ENCODE measurements around the gene ANXA1.
"Not testable (repeated sequence)": the region's sequence is repeated elsewhere in the genome, so short reads cannot be mapped to it uniquely, and the experiment has no call there.

Gene ANXA1

GRCh38 chr9:73168298-73168934, 16.8 kb downstream of the ANXA1 start:
- DNase-seq (ENCODE audit: low read depth) = no peak

GRCh38 chr9:73170185-73170957, 18.7 kb downstream of the ANXA1 start:
- no peak for DNase-seq (ENCODE audit: low read depth)

DNA sequence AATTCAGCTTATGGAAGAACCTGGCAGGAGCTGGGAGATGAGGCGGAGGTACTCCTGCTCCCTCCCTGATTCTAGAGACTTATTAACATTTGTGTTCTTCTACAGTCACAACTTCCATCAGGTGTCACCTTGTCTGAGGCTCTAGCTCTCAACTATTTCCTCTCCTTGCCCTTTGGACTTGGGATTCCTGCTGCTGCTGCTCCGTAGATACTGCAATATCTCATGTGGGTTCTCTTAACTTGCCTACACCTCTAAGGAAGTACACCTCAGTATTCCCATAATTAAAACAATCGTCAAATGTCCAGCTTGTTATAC, 21.2 kb downstream of the ANXA1 start:
- no peak for DNase-seq (ENCODE audit: low read depth)

- no peak for DNase-seq (ENCODE audit: low read depth)
Measured at GRCh38 chr9:73173557-73174329, 22.1 kb downstream of the ANXA1 start.

- DNase-seq (ENCODE audit: low read depth) = no peak
Measured at GRCh38 chr9:73174330-73174980, 22.8 kb downstream of the ANXA1 start.

DNA sequence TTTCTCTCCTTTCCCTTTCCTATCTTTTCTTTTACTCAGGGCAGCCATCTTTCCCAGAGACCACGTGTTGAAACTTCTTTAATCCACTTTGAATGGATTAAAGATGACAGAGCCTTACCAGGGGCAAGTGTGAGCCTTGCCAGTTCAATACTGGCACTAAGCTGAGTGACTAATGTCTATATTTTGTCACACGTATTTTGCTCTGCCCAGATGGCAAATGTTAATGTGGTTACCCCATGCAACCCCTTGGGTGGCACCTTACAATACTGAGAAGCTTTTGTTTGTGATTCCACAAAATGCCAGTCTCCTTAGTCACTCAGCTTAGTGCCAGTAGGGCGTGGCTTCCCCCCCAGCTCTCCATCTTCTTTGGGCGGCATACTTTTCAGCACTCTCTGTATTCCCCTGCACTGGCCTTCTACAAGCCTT, 24.8 kb downstream of the ANXA1 start:
- no peak for DNase-seq (ENCODE audit: low read depth)

DNA sequence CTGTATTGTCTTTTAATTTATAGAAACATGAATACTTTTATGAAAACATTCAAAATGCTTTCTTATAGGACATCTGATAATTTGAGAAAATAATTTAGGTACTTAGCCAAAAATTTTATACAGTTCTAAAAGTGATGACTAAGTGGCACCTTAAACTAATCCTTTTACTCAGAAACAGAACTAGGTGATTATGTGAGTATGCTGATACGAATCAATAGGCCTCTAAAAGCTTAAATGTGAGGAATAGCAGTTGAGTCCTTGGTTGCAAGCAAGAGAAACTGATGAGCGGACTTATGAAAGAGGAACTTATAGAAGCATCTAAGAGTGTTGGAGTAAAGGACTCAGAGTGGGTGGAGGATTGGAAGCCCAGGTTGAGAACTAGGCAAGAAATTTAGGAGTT, 26.4 kb downstream of the ANXA1 start:
- no peak for DNase-seq (ENCODE audit: low read depth)

DNA sequence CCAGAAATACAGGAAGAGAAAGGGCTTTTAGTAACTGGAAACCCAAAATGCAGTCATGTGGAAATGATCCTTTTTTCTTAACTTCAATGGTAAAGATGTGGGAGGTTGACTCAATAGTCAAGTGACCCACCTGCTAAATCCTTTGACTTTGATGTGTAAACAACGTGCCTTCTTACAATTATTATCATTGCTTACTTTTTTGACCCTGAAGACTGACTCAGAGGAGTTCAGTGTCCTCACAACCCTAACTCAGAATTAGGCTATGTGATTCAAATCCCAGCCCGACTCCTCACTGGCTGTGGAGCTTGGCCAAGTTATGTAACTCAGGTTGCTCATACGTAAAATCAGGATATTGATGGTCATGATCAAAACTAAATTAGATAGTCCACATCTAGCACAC, 27.9 kb downstream of the ANXA1 start:
- no peak for DNase-seq (ENCODE audit: low read depth)

DNA sequence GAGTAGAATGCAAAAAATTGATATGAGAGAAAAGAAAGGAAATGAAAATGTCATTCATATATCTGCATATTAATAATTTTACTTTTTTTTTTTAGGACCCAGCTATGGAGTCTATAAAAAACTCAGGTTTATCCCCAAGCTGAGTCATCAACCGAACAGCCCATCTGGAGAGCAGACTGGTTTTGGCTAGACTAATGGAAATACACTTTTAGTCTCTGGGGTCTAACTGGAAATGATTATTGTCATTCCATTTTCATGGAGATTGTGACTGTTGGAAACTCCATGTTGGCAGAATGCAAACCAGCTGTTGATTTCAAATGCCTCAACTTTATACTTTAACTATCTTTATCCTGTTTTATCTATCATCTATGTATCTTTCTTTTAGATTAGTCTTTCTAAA, 28.7 kb downstream of the ANXA1 start:
- no peak for DNase-seq (ENCODE audit: low read depth)

DNA sequence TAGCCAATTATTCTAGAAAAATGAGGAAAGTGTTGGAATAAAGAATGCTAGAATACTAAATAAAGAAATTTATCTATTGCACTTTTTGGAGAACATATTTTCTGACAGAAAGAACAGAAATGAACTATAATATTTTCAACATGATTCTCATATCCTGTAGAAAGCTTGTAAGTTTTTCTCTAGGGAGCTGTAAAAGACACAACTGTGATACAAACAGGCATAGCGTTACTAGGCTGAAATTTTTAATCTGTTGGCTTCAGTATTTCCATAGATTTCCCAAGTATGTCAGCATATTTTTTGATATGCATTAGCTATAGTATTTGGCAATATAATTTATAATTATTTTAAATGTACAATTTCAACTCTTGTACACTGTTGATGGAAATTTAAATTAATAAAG, 31.3 kb downstream of the ANXA1 start:
- DNase-seq (ENCODE audit: low read depth) = no peak

DNA sequence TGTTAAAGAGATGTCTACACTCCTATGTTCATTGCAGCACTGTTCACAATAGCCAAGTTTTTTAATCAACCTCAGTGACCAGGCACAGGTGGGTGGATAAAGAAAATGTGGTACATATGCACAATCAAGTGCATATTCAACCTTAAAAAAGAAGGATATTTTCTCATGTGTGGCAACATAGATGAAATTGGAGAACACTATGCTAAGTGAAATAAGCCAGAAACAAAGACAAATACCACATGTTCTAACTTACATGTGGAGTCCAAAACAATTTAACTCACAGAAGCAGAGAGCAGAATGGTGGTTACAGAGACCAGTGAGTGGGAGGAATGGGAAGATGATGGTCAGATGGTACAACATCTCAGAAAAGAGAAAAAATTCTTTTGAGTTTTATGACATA, 31.8 kb downstream of the ANXA1 start:
- no peak for DNase-seq (ENCODE audit: low read depth)

DNA sequence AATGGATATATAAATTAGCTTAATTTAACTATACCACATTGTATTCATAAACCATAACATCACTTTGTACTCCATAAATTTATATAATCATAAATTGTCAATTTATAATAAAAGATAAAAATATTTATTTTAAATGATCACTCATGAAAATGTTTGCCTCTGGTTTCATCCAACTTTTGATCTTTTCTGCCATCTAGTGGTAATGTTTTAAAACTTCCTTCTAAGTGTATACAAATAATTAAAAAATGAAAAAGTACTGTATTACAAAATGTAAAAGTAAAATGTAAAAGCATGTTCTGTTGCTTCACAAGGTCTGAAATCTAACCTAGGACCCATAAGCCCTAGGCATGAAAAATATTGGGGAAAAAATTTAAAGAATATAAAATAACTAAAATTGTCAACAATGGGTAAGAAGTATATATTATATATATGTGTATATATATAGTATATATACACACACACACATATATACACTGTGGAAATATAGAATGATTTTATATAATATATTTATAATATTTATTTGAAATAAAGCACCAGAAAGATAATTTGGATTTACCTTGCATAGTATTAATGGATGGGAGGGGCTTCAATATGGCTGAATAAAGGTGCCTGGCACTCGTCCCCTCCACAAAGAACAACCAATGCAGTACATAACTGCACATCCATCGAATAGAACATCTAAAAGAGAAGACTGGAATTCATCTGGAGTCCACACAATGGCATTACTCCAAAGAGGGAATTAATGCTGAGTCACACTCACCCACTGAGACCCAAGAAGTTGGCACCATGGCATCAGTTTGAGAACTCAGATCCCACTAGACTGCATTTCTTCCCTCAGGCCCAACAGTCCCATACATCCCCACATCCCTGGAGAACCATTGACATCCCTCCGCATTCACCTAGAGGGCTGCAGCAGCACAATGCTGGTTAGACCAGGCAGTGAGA, 32.5 kb downstream of the ANXA1 start:
- DNase-seq (ENCODE audit: low read depth) = no peak

- DNase-seq (ENCODE audit: low read depth) = not testable (repeated sequence)
Measured at GRCh38 chr9:73191109-73191508, 39.4 kb downstream of the ANXA1 start.

- DNase-seq (ENCODE audit: low read depth) = no peak
Measured at GRCh38 chr9:73194284-73194683, 42.6 kb downstream of the ANXA1 start.

- DNase-seq (ENCODE audit: low read depth) = no peak
Measured at GRCh38 chr9:73199448-73199847, 47.8 kb downstream of the ANXA1 start.

GRCh38 chr9:73199886-73200285, 48.2 kb downstream of the ANXA1 start:
- DNase-seq (ENCODE audit: low read depth) = no peak

GRCh38 chr9:73200694-73201452, 49.2 kb downstream of the ANXA1 start:
- no peak for DNase-seq (ENCODE audit: low read depth)

GRCh38 chr9:73202980-73203379, 51.3 kb downstream of the ANXA1 start:
- no peak for DNase-seq (ENCODE audit: low read depth)

GRCh38 chr9:73204936-73205335, 53.3 kb downstream of the ANXA1 start:
- DNase-seq (ENCODE audit: low read depth) = no peak

- no peak for DNase-seq (ENCODE audit: low read depth)
Measured at GRCh38 chr9:73206851-73207250, 55.2 kb downstream of the ANXA1 start.
